BLaER1 (cell line): ENCODE data around the gene ZDHHC4.
A peak's percentile ranks its signal among the peaks of the same experiment; 100 is the strongest.
"Not testable (repeated sequence)": the region's sequence is repeated elsewhere in the genome, so short reads cannot be mapped to it uniquely, and the experiment has no call there.

Source experiments
- H3K27ac ChIP-seq: shearing (Covaris generic); formaldehyde crosslinking; 2 replicates; pipeline ENCODE4 v1.8.1; 2022
- H3K27me3 ChIP-seq: shearing (Covaris generic); formaldehyde crosslinking; 2 replicates; pipeline ENCODE4 v1.8.1; 2022
- H3K36me3 ChIP-seq: shearing (Covaris generic); formaldehyde crosslinking; 2 replicates; pipeline ENCODE4 v1.8.1; 2022
- H3K4me1 ChIP-seq: shearing (Covaris generic); formaldehyde crosslinking; 2 replicates; pipeline ENCODE4 v1.8.1; 2022
- H3K4me2 ChIP-seq: shearing (Covaris generic); formaldehyde crosslinking; 2 replicates; pipeline ENCODE4 v1.8.1; 2022
- H3K4me3 ChIP-seq: shearing (Covaris generic); formaldehyde crosslinking; 2 replicates; pipeline ENCODE4 v1.8.1; 2022
- H3K9ac ChIP-seq: shearing (Covaris generic); formaldehyde crosslinking; 2 replicates; pipeline ENCODE4 v1.8.1; 2022
- H3K9me3 ChIP-seq: shearing (Covaris generic); formaldehyde crosslinking; 2 replicates; pipeline ENCODE4 v1.8.1; 2022
- H4K20me1 ChIP-seq: shearing (Covaris generic); formaldehyde crosslinking; 2 replicates; pipeline ENCODE4 v1.8.1; 2022
- Cebpa-rat ChIP-seq: shearing (Covaris generic); IDR thresholded peaks from 2 replicates; pipeline ENCODE4 v1.8.1; 2022

The ZDHHC4 gene

GRCh38 chr7:6558837-6559236 lies 18.4 kb upstream of the ZDHHC4 start:
- Histone ChIP-seq H3K27me3 (no peaks in the 10 kb centered on the region), H3K4me1 (peaks cover 66% of the 10 kb centered on the region), H3K9ac (no peak overlapping the region), H3K36me3 (no peaks in the 10 kb centered on the region), H3K9me3 (no peaks in the 10 kb centered on the region), H4K20me1 (no peaks in the 10 kb centered on the region), H3K4me2 (peak overlapping the region; percentile 51), H3K4me3 (no peak overlapping the region), H3K27ac (peak overlapping the region; percentile 38; the same call in 1 of the 2 replicates)
- no peak for TF ChIP-seq Cebpa-rat

GRCh38 chr7:6559896-6560295 lies 17.4 kb upstream of the ZDHHC4 start:
- Histone ChIP-seq H3K27ac (no peak overlapping the region), H3K4me2 (peak overlapping the region; percentile 51), H3K9ac (no peak overlapping the region), H3K4me3 (no peak overlapping the region), H3K9me3 (no peaks in the 10 kb centered on the region), H3K27me3 (no peaks in the 10 kb centered on the region), H4K20me1 (no peaks in the 10 kb centered on the region), H3K36me3 (no peaks in the 10 kb centered on the region), H3K4me1 (peaks cover 55% of the 10 kb centered on the region)
- no peak for TF ChIP-seq Cebpa-rat

- Histone ChIP-seq H3K4me1 (peaks cover 33% of the 10 kb centered on the region), H3K4me3 (no peak overlapping the region), H4K20me1 (no peaks in the 10 kb centered on the region), H3K36me3 (no peaks in the 10 kb centered on the region), H3K4me2 (no peak overlapping the region), H3K27me3 (no peaks in the 10 kb centered on the region), H3K27ac (no peak overlapping the region), H3K9me3 (no peaks in the 10 kb centered on the region), H3K9ac (no peak overlapping the region)
- no peak for TF ChIP-seq Cebpa-rat
Observed at GRCh38 chr7:6562106-6562505, 15.1 kb upstream of the ZDHHC4 start.

- no peaks in the 10 kb centered on the region for H3K27me3 ChIP-seq
- H4K20me1 ChIP-seq, result no peaks in the 10 kb centered on the region
- no peak overlapping the region for H3K4me2 ChIP-seq
- peaks cover 13% of the 10 kb centered on the region for H3K4me1 ChIP-seq
- no peak overlapping the region for H3K4me3 ChIP-seq
- H3K36me3 ChIP-seq, result no peaks in the 10 kb centered on the region
- H3K9ac ChIP-seq, result no peak overlapping the region
- TF ChIP-seq Cebpa-rat, result no peak
- H3K27ac ChIP-seq, result no peak overlapping the region
- H3K9me3 ChIP-seq, result no peaks in the 10 kb centered on the region
Observed at GRCh38 chr7:6563936-6564770, 13.1 kb upstream of the ZDHHC4 start.

GRCh38 chr7:6565655-6566054 lies 11.6 kb upstream of the ZDHHC4 start:
- H3K27ac ChIP-seq, result no peak overlapping the region
- H4K20me1 ChIP-seq, result no peaks in the 10 kb centered on the region
- H3K4me2 ChIP-seq, result no peak overlapping the region
- H3K36me3 ChIP-seq, result no peaks in the 10 kb centered on the region
- no peaks in the 10 kb centered on the region for H3K27me3 ChIP-seq
- TF ChIP-seq Cebpa-rat, result no peak
- no peak overlapping the region for H3K4me3 ChIP-seq
- H3K9ac ChIP-seq, result no peak overlapping the region
- H3K9me3 ChIP-seq, result no peaks in the 10 kb centered on the region
- H3K4me1 ChIP-seq, result no peaks in the 10 kb centered on the region

- H3K36me3 ChIP-seq, result no peaks in the 10 kb centered on the region
- H3K4me1 ChIP-seq, result peaks cover 16% of the 10 kb centered on the region
- H3K27me3 ChIP-seq, result no peaks in the 10 kb centered on the region
- H3K9me3 ChIP-seq, result no peaks in the 10 kb centered on the region
- no peak overlapping the region for H3K4me2 ChIP-seq
- H3K9ac ChIP-seq, result no peak overlapping the region
- no peak overlapping the region for H3K27ac ChIP-seq
- H3K4me3 ChIP-seq, result no peak overlapping the region
- no peaks in the 10 kb centered on the region for H4K20me1 ChIP-seq
- TF ChIP-seq Cebpa-rat, result no peak
Observed at GRCh38 chr7:6567886-6568285, 9.4 kb upstream of the ZDHHC4 start.

GRCh38 chr7:6571160-6571779 lies 6.0 kb upstream of the ZDHHC4 start:
- Histone ChIP-seq H3K4me3 (no peak overlapping the region), H3K9ac (no peak overlapping the region), H3K9me3 (no peaks in the 10 kb centered on the region), H3K4me1 (peaks cover 50% of the 10 kb centered on the region), H3K4me2 (peak overlapping the region; percentile 65; the same call in 1 of the 2 replicates), H3K36me3 (no peaks in the 10 kb centered on the region), H3K27ac (no peak overlapping the region), H3K27me3 (no peaks in the 10 kb centered on the region), H4K20me1 (no peaks in the 10 kb centered on the region)
- TF ChIP-seq Cebpa-rat, result no peak

GRCh38 chr7:6575281-6576023 lies 1.8 kb upstream of the ZDHHC4 start:
- TF ChIP-seq Cebpa-rat, result no peak
- Histone ChIP-seq H3K4me3 (no peak overlapping the region), H3K9me3 (no peaks in the 10 kb centered on the region), H3K27ac (peak overlapping the region; percentile 95), H3K36me3 (no peaks in the 10 kb centered on the region), H3K9ac (0 out of 2 replicates have a peak overlapping the region, but pooled peaks have one; percentile 8), H3K27me3 (no peaks in the 10 kb centered on the region), H4K20me1 (no peaks in the 10 kb centered on the region), H3K4me2 (peak overlapping the region; percentile 53), H3K4me1 (peaks cover 86% of the 10 kb centered on the region)

GRCh38 chr7:6576024-6576866 lies 1.0 kb upstream of the ZDHHC4 start:
- Histone ChIP-seq H3K9me3 (no peaks in the 10 kb centered on the region), H3K27me3 (no peaks in the 10 kb centered on the region), H3K36me3 (no peaks in the 10 kb centered on the region), H3K4me1 (peaks cover 94% of the 10 kb centered on the region), H3K27ac (peak overlapping the region; percentile 95), H3K4me2 (peak overlapping the region; percentile 53), H3K9ac (0 out of 2 replicates have a peak overlapping the region, but pooled peaks have one; percentile 8), H3K4me3 (peak overlapping the region; percentile 74; the same call in 1 of the 2 replicates), H4K20me1 (no peaks in the 10 kb centered on the region)
- no peak for TF ChIP-seq Cebpa-rat

- peak overlapping the region; percentile 87 for H3K4me2 ChIP-seq
- H3K9ac ChIP-seq, result peak overlapping the region; percentile 91
- H3K27ac ChIP-seq, result peak overlapping the region; percentile 95
Observed at GRCh38 chr7:6576867-6577368, 336 bp upstream of the ZDHHC4 start.

More at GRCh38 chr7:6576867-6577368, 336 bp upstream of the ZDHHC4 start:
- not testable (repeated sequence) for H4K20me1 ChIP-seq, H3K36me3 ChIP-seq, H3K9me3 ChIP-seq, H3K27me3 ChIP-seq
- peaks cover 95% of the 10 kb centered on the region for H3K4me1 ChIP-seq
- peak overlapping the region; percentile 74 for H3K4me3 ChIP-seq
